ENCODE data around the gene SLC12A3.

- TF ChIP-seq CTCF (IDR thresholded peaks at IDR 0.05) (peak; percentile 32), ZFX (IDR thresholded peaks at IDR 0.05; ENCODE audit: borderline replicate concordance) (no peak)
Observed at GRCh38 chr16:56851671-56852400, 13.2 kb upstream of the SLC12A3 start.
